ENCODE results near the gene SERGEF. TPM values are rescaled to one million over a fixed set of nuclear protein-coding genes. Genes with fewer than 3 reads are reported as not detected.
A peak's percentile ranks its signal among the peaks of the same experiment; 100 is the strongest.

The SERGEF gene
- total and polyA plus RNA-seq, 7 donors: 11.1 to 33.1 (median 26.0) TPM

- Histone ChIP-seq H3K9me3 (no peaks in the 10 kb centered on the region), H3K27me3 (ENCODE audit: insufficient read depth in 3 of 3, low read length in 2 of 3) (no peaks in the 10 kb centered on the region), H3K4me1 (peaks cover 22% of the 10 kb centered on the region), H3K27ac (no peak overlapping the region), H3K4me3 (no peak overlapping the region), H3K36me3 (ENCODE audit: insufficient read depth in 1 of 2, low read depth in 1 of 2) (peaks cover 0 to 8% of the 10 kb centered on the region in 2 donors)
- no peak for DNase-seq
- TF ChIP-seq CTCF (IDR thresholded peaks at IDR 0.05): no peak
- ATAC-seq: peak in 2 of 4 donors; percentile 3 to 7
- intact Hi-C loops (cut with DNase I): loop anchor here in 1 of 2 donors (5.0 kb wide), 1 partner anchor 35 kb away; no protein-coding TSS in a partner anchor
- 18 to 98% (median 26%) methylated on average over 2 of the region's 2 CpGs for WGBS, 3 donors
Measured at GRCh38 chr11:17922416-17922788, 90.4 kb downstream of the SERGEF start.

GRCh38 chr11:17921659-17922415, 91.0 kb downstream of the SERGEF start:
- Histone ChIP-seq H3K4me3 (no peak overlapping the region), H3K4me1 (peaks cover 22% of the 10 kb centered on the region), H3K27ac (no peak overlapping the region), H3K36me3 (ENCODE audit: insufficient read depth in 1 of 2, low read depth in 1 of 2) (peaks cover 0 to 11% of the 10 kb centered on the region in 2 donors), H3K9me3 (no peaks in the 10 kb centered on the region), H3K27me3 (ENCODE audit: insufficient read depth in 3 of 3, low read length in 2 of 3) (no peaks in the 10 kb centered on the region)
- DNase-seq (peak; percentile 18 to 50), ATAC-seq (peak; percentile 69 to 96 (median 87))
- intact Hi-C loops (cut with DNase I): loop anchor here in 1 of 2 donors (5.0 kb wide), 1 partner anchor 35 kb away; no protein-coding TSS in a partner anchor
- TF ChIP-seq CTCF (IDR thresholded peaks at IDR 0.05): no peak
- WGBS, 3 donors: 7 to 16% (median 10%) methylated on average over 4 of the region's 4 CpGs

- ATAC-seq: no peak
- Histone ChIP-seq H3K27me3 (ENCODE audit: insufficient read depth in 3 of 3, low read length in 2 of 3) (no peaks in the 10 kb centered on the region), H3K36me3 (ENCODE audit: insufficient read depth in 1 of 2, low read depth in 1 of 2) (peaks cover 0 to 11% of the 10 kb centered on the region in 2 donors), H3K27ac (no peak overlapping the region), H3K4me1 (peaks cover 22% of the 10 kb centered on the region), H3K4me3 (no peak overlapping the region), H3K9me3 (no peaks in the 10 kb centered on the region)
- DNase-seq: no peak
- WGBS, 3 donors: 85 to 94% (median 88%) methylated on average over 1 of the region's 1 CpG
- intact Hi-C loops (cut with DNase I): no loop called here
- no peak for TF ChIP-seq CTCF (IDR thresholded peaks at IDR 0.05)
Measured at GRCh38 chr11:17918049-17918605, 94.7 kb downstream of the SERGEF start.

GRCh38 chr11:17917556-17917955, 95.3 kb downstream of the SERGEF start:
- no peaks in the 10 kb centered on the region for H3K9me3 ChIP-seq
- TF ChIP-seq CTCF (IDR thresholded peaks at IDR 0.05): no peak
- H3K27ac ChIP-seq: no peak overlapping the region
- DNase-seq (no peak), ATAC-seq (no peak)
- no peaks in the 10 kb centered on the region for H3K27me3 ChIP-seq (ENCODE audit: insufficient read depth in 3 of 3, low read length in 2 of 3)
- H3K4me3 ChIP-seq: no peak overlapping the region
- intact Hi-C loops (cut with DNase I): no loop called here
- peaks cover 20% of the 10 kb centered on the region for H3K4me1 ChIP-seq
- 90 to 95% (median 92%) methylated on average over 3 of the region's 3 CpGs for WGBS, 3 donors
- H3K36me3 ChIP-seq (ENCODE audit: insufficient read depth in 1 of 2, low read depth in 1 of 2): peaks cover 0 to 11% of the 10 kb centered on the region in 2 donors
